GM19324 (cell line): ENCODE results near the gene PLA2G4F.

Source experiments
- ATAC-seq: cut with Tn5 transposase; IDR thresholded peaks from one replicate; pipeline ENCODE4 v1.9.1; 2021; ENCODE audit warnings: mild to moderate bottlenecking, moderate library complexity; ENCODE audit not compliant: unreplicated experiment, low FRiP score

Gene PLA2G4F, protein sequence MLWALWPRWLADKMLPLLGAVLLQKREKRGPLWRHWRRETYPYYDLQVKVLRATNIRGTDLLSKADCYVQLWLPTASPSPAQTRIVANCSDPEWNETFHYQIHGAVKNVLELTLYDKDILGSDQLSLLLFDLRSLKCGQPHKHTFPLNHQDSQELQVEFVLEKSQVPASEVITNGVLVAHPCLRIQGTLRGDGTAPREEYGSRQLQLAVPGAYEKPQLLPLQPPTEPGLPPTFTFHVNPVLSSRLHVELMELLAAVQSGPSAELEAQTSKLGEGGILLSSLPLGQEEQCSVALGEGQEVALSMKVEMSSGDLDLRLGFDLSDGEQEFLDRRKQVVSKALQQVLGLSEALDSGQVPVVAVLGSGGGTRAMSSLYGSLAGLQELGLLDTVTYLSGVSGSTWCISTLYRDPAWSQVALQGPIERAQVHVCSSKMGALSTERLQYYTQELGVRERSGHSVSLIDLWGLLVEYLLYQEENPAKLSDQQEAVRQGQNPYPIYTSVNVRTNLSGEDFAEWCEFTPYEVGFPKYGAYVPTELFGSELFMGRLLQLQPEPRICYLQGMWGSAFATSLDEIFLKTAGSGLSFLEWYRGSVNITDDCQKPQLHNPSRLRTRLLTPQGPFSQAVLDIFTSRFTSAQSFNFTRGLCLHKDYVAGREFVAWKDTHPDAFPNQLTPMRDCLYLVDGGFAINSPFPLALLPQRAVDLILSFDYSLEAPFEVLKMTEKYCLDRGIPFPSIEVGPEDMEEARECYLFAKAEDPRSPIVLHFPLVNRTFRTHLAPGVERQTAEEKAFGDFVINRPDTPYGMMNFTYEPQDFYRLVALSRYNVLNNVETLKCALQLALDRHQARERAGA

DNA sequence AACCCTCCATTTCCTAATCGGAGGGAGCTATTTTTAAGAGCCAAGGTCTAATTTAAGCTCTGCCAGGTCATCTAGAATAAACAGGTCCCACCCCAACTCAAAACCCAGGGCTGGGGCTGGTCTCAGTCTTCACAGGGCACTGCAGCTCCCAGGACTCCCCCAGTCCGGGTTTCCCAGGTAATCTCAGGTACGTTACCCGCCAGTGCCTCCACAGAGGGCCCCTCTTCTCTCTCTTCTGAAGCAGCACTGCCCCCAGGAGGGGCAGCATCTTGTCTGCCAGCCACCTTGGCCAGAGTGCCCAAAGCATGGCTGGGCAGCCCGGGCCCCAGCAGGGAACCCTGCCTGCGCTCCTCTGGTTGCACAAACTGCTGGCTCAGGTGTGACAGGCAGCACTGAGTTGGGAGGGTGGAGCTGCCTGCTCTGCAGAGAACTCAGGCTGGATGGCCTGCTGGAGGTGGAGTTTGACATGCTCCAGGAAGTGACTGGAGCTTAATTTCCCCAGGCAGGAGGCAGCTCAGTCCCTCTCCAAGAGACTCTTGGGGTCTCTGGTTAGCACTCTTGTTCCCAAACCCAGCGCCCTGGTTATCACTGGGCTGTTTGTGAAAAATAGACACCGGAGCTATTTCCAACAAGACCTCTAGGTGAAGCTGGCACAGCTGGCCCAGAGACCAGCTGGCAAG lies at the start of gene PLA2G4F:
Gene PLA2G4F, minus strand, starts transcription at position 394 of the 680 bp plus-strand sequence. Its CDS starts 87 bp downstream, at position 307.
- ATAC-seq: no peak

DNA sequence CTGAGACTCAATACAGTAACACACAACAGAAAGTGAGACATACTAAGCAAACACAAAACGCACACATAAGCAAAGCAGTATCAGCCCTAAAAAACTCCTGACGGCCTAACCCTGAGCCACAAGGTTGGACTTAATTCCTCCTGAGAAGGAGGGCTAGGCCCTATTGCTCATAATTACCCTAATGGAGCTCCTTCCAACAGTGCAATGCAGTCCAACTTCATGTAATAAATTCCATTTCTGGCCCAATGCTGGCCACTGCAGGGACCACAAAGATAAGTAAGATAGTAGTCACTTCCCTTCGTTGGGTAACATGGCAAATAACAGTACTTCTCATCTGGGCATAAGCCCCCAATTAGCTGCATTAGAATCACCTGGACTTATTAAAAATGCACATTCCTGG lies 47.5 kb upstream of the PLA2G4F start:
- no peak for ATAC-seq

DNA sequence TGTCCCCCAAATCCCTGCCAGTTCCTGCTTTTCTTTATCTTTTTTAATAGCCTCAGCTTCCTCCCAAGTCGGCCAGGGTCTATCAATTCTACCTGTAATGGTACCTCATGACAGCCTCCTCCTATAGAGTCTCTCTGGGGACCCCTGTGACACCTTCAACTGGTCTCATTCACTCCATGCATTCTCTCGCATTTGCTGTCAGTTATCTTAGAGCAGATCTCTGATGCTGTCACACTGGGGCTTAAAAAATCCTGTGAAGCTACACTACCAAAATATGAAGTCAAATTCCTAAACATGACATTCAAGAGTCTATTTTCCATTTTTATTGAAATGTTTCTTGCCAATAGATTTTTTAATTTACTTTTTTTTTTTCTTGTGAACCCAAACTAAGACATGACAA lies 46.2 kb upstream of the PLA2G4F start:
- no peak for ATAC-seq

DNA sequence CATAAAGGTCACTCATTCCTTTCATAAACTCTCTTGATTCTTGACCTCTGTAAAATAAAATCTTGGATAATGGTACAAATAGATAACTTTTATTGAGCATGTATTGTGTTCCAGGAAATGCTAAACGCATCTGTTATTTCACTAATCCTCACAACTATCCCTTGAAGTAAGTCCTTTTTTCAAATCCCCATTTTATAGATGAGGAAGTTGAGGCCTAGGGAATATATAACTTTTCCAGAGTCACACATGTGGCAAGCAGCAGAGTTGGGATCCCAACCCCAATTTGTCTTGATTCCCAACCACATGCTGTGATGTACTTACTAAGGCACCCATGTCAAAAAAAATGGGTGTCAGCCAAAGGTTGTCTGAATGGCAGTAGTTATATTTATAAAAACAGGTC lies 45.4 kb upstream of the PLA2G4F start:
- no peak for ATAC-seq

DNA sequence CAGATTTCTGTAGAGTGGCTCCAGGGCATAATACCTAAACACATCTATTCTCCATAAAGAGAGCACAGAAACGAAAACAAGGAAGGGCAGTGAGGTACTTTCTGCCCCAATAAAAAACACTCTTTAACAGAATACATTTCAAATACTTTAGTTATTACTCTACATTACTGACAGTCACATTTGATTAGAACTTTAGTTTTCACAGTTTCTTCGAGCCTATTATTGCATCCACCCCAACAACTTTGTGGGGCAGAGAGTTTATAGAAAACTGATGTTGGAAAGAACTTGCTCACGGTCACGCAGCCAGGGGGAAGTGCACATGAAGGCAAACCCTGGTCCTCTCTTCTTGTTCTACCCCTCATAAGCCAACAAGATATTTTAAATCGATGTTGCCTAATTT lies 42.7 kb upstream of the PLA2G4F start:
- ATAC-seq: no peak

DNA sequence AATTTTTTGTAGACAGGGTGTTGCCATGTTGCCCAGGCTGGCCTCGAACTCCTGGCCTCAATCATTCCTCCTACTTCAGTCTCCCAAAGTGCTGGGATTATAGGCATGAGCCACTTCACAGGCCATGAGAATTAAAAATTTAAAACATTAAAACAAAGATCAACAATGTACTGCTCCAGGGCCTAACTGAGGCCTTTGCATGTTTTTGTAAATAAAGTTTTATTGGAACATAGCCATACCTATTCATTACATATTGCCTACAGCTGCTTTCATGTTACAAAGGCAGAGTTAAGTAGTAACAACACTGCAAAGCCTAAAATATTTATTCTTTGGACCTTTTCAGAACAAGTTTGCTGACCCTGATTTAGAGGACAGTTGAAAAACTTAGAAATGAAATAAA lies 42.1 kb upstream of the PLA2G4F start:
- no peak for ATAC-seq

DNA sequence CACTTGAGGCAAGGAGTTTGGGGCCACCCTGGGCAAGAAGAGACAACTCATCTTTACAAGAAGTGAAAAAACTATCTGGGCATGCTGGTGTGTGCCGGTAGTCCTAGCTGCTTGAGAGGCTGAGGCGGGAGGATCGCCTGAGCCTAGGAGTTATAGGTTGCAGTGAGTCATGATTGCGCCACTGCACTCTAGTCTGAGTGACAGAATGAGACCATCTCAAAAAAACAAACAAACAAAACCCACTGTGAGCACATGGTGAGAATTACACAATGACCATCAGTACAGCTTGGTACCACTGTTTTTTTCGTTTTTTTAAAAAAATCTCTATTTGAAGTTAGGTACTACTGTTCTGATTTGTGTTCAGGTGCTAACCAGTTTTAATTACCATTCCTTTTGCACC lies 38.1 kb upstream of the PLA2G4F start:
- ATAC-seq: no peak

DNA sequence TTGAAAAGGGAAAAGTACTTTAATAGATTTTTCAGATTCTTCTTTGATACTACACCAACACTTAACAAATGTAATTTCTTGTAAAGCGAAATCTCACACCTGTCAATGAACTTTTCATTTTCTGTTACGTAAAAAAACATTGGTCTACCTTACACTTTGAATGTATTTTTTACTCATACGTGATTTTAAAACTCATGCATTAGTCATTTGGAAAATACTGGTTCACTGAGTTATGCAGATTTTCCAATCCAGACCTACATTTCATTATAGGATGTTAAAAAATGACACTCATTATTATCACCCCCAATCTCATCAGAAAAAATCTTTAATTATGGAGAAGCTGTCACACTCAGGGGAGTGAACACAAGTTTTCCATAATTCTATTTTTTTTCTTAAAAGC lies 36.9 kb upstream of the PLA2G4F start:
- no peak for ATAC-seq

DNA sequence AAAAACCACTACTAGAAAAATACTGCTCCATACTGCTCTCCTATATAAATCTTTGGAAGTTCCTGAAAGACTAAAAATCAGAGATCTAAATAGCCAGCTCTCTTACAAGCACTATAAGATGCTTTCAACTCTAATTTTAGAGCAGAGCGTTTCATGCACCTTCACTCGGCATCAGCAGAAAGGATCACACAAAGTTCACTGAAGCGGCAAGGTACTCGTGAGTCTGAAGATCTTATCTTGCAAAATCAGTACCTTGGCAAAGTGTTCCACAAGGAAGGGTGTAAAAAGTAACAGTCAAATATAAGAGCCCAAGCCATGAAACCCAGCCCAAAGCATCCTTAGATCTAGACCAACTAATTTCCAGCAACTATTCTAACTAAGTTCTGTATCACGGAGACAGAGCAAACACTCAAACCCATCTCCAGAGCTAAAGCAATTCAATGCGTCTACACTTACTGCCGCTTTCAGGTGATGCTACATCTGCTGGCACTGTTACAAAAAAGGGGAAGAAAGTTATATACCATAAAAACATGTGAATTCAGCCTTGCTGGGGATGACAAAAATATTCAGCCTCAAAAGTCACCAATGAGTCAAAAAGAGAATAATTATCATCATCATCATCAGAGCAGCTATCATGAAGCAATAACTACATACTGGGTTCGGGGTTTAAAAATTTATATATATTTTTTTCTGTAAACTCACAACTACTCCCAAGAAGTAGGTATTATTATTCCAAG lies 35.3 kb upstream of the PLA2G4F start:
- no peak for ATAC-seq

DNA sequence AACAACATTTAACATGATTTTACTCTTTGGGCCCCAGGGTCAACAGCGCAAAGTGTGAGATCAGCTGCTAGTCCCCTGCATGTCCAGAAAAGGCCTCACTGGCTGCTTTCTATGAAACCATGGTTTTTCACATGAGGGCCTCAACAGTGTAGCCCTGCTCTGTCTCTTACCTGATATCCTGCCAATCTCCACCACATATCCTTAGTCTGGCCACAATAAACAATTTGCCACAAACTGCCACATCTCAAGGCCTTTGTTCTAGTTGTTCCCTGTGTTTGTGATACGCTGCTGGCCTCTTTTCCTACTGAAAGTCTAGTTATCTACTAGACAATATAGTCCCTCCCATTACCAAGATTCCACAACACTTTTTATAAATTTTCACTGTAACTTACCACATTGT lies 33.9 kb upstream of the PLA2G4F start:
- ATAC-seq: no peak

DNA sequence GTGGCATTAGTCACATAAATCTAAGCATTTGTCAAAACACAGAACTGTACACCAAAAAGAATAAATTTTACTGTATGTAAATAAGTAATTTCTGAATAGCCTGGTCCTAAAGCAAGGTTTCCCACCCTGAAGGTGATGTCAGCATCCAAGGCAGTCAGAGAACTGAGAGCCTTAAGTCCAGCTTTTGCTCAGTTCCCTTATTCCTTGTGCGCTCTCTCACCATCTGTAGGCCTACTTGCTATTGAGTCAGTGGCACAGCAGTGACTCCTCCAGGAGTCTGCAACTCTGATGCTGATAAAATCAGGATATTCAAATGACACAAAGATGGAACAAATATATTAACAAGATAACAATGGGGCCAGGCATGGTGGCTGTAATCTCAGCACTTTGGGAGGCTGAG lies 29.4 kb upstream of the PLA2G4F start:
- no peak for ATAC-seq

DNA sequence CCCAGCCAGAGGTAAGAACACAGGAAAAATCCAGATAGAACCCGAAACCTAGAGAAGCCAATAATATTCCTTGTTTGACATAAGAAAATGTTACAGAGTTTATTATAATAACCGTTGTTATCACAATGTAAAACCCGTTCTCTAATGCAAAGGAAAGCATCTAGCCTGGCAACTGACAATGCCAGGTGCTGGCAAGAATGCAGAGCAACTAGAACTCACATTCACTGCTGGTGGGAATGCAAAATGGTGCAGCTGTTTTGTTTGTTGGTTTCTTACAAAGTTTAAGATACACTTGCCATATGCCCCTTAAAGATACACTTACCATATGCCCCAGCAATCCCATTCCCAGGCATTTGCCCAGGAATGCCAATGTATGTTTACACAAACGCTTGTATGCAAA lies 28.3 kb upstream of the PLA2G4F start:
- ATAC-seq: no peak

DNA sequence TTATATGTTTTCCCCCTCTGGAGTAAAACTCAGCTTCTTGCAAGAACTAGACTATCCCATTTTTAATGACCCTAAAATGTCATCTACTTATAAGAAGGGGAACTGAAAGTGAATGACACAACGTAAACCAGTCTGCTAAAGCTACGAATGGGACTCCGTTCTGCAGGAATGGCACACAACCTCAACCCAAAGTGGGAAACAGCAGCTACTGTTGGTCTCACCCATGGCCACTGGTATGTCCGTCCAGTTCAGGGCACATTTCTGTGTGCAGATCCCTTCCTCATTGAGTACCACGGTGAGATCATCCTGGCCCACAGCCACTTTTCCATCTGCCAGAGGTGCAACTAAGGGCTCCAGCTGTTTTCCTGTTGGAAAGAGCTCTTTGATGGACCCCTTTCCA lies 27.9 kb upstream of the PLA2G4F start:
- ATAC-seq: no peak

DNA sequence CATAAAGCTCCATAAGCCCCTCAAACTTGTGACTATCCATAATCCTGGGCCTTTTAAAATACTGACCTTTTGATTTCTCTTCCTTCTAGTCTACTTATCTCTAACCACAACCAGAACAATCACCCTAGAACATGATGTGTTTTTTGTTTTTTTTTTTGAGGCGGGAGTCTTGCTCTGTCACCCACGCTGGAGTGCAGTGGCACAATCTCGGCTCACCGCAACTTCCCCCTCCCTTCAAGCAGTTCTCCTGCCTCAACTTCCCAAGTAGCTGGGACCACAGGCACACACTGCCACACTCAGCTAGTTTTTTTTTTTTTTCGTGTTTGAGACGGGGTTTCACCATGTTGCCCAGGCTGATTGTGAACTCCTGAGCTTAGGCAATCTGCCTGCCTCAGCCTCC lies 26.5 kb upstream of the PLA2G4F start:
- ATAC-seq: no peak

DNA sequence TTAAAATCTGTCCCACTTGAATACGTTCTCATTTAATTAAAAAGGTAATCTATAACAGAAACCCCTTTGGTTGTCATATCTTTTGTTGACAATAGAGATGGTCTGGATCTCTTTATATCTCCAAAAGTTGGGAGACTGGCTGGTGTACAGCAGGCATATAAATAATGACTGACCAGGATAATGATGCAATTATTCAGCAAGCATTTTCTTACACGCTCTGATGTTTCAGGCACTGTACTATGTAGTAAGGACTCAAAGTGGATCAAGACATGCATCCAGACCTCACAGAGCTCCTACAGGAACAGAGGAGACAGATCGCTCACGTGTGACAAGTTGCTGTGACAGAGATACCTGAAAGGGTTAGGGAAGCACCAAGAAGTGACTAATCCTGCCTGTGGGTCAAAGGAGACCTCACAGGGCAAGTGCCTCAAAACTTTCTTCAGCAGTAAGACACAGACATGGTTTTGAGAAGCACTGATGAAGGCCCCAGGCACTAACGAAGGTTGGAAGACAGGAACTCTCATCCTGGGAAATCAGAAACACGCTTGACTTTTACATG lies 26.0 kb upstream of the PLA2G4F start:
- ATAC-seq: no peak

DNA sequence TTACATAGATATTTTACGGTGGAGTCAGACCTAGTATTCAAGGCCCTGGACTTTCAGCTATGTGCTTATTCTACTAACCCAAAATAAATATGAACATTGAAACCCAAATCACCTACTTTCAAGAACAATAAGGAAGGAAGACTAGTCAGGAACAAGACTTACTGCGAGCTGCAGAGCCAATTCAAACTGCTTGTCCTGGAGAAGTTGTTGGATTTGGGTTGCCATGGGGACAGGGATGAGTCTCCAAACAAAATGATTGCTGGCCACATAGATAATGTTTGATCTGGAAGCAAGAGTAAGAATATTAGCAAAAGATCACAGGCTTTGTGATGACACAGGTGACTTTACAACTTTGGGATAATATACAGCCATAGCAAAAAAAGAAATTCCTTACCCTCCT lies 21.6 kb upstream of the PLA2G4F start:
- ATAC-seq: no peak

DNA sequence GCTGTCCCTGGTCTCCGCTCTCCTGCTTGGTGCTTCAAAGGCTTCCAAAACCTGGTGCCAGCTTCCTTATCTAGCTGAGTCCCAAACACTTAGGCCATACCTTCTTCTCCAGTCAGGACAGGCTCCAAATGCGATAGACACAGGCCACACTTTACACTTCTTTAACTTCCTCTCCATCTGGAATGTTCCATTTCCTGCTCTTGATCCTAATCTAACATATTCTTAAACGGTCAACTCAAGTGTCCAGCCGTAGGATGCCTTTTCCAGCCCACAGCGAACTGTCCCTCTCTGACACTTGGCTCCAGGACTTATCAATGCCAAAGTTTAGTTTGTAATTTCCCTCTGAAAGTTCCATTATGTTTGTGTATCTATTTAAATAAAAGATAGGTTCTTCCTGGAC lies 19.2 kb upstream of the PLA2G4F start:
- no peak for ATAC-seq

DNA sequence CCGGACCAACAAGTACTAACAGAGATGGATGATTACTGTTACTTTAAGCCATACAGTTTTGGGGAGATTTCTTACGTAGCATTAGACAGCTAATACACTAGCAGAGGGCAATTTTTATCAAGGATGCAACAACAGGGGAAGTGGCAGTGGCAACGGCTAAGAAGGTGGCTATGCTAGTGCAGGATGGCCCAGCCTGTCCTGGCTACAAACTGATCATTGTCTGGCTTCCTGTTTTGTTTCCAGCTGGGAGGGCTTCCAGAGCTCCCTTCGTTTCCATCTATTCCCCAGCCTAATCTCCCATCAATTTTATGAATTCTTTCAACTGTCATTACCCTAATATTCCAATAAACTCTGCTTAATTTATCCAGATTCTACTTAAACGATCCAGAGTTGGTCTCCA lies 16.0 kb upstream of the PLA2G4F start:
- no peak for ATAC-seq

DNA sequence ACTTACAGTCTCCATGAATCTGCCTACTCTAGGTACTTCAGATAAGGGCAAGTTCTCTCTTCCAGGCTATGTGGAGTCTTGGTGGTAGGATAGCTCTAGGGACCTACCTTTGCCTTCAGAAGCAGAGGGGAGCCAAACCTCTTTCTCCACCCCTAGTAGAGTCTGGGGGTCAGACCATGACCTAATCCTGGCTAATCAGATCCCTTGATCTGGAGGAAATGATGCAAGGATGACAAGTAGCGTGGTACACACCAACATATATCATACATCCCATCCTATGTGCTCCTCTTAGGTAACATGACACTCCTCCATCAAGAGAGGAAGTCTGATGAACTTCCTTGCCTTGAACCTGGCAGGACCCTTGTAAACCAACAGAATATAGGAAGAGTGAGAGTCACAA lies 15.4 kb upstream of the PLA2G4F start:
- ATAC-seq: no peak

DNA sequence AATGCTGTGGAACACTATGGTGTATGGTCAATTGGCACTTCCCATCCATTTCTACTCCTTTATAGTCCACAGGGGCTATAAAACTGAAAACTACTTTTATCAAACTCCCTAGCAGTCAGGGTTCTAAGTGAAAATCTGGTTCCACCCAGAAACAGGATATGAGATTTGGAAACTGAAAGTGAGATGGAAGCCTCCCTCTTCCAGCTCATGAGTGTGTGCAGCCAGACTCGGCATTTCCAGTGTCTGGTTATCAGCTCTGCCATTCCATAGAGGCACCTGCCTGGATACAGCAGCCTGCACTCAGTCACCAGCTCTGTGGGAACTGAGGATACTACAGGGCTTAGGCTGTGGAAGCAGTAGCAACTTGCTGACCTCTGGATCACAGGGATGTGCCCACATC lies 14.7 kb upstream of the PLA2G4F start:
- ATAC-seq: no peak
